SKM-1 (cell line): ENCODE measurements around the gene CTSD.
"Not testable (repeated sequence)": the region's sequence is repeated elsewhere in the genome, so short reads cannot be mapped to it uniquely, and the experiment has no call there.

Experiments
- DNase-seq: peaks from one replicate; lab custom pipeline; 2025; ENCODE audit not compliant: unreplicated experiment; lab: John Stamatoyannopoulos, UW

CTSD gene

DNA sequence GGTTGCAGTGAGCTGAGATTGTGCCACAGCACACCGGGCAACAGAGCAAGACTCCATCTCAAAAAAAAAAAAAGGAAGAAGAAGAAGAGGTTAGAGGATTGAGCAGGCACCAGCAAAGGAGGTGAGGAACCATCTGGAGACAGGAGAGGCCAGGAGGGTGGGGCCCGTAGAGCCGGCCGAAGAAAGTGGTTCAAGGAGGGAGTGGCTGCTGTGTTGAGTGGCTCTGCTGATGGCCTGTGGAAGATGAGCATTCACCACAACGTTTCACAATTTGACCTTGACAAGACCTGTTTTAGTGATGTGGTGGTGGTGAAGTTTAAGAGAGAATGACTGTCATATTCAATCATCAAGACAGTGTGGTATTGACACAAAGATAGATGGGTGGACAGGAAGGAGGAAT is 6.8 kb upstream of the CTSD start:
- DNase-seq: peak; percentile 89

DNA sequence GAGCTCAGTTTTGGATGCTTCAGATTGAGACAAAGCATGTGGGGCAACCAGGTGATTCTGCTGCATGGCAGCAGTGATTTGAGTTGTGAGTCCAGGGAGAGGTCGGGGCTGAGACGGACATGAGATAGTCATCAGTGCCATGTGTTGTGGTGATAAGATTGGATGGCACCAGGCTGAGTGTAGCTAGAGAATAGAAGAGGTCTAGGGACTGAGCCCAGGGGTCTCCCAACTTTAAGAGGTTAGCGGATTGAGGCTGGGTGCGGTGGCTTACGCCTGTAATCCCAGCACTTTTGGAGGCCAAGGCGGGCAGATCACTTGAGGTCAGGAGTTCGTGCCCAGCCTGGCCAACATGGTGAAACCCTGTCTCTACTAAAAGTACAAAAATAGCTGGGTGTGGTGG is 6.3 kb upstream of the CTSD start:
- DNase-seq: no peak

DNA sequence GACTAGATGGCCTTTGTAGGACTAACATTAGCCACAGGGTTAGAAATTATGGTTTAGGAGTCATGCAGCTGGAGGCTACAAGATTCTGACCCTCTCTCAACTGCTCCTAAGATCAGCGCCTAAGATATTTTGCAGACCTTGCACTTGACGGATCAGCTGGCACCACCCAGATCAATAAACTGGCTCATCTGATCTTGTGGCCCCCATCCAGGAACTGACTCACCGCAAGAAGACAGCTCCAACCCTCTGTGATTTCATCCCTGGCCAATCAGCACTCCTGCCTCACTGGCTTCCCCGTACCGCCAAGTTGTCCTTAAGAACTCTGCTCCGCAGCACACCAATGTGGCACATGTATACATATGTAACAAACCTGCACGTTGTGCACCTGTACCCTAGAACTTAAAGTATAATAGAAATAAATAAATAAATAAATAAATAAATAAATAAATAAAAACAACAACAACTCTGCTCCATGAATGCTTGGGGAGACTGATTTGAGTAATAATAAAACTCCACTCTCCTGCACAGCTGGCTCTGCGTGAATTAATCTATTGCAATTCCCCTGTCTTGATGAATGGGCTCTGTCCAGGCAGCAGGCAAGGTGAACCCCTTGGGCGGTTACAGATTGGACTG is 5.7 kb upstream of the CTSD start:
- DNase-seq: not testable (repeated sequence)

DNA sequence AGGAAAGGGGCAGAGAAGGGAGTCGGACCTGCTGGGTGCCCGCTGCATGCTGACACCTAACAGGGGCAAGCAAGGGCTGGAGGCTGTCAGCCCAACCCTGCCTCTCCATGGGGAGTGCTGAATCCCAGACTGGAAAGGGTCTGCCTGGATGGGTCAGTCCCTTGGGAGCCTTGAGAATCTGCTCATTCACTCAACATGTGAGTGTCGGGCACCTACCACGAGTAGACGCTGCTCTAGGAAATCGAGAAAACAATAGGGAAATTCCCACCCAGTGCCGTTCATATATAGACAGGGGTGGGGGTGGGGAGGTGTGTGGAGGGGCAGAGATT is 4.4 kb upstream of the CTSD start:
- no peak for DNase-seq

DNA sequence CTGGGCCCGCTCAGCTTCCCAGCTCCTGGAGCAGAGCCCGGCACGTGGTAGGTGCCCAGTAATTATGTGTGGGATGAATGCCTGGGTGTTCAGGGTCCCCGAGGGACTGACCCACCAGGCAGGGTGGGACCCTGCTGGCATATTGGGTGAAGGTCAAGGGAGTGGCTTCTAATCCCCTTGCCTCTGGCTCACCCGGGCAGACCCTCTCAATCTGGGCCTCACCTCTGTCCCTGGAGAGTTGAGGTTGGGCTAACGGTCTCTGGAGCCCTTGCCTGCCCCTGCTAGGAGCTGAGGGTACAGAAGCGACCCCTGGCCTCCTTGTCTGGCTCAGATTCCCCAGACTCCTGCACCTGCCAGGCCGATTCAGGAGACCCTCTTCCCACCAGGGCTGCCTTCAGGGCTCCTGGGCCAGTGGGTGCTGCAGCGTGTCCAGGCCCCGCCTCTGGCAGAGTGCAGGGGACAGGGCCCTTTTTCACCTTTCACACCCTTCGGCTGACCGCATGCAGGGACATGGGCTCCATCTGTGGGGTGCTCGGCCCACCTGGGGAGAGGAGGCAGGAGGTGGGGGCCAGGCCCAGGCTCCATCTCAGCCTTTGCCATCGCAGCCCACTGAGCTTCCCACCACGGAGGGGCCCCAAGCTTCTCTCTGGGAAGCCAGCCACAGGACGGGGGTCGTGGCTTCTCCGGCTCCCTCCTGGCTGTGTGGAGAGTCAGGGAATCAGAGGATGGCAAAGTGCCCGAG is 3.8 kb upstream of the CTSD start:
- DNase-seq: no peak

DNA sequence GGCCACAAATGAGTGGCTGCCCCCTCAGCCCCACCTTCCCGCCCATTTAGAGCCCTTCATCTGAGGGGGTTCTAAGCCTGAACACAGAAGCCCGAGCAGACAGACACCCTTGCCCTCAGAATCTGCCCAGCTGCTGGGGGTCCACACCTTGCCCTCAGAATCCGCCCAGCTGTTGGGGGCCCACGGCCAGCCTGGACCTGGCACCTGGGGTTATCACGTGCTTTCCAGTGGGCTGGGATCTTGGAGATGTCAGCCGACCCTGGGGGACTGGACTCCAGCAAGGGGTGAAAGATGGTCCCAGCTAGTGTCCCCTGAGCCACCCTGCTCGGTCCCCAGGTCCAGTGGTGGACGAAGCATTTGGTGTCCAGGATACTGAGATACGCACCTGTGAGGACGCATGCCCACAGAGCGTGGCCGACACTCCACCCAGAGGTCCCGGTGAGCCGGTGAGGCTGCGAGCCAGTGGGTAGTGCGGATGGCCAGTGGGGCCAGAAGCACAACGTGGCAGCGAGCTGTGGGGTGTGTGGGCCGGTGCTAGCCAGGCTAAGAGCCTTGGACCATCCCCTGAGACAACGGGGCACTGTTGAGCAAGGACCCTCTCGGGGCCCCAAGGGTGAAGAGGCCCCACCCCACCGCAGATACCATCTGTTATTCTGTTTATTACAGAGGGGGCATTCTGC is 3.1 kb upstream of the CTSD start:
- DNase-seq: no peak

DNA sequence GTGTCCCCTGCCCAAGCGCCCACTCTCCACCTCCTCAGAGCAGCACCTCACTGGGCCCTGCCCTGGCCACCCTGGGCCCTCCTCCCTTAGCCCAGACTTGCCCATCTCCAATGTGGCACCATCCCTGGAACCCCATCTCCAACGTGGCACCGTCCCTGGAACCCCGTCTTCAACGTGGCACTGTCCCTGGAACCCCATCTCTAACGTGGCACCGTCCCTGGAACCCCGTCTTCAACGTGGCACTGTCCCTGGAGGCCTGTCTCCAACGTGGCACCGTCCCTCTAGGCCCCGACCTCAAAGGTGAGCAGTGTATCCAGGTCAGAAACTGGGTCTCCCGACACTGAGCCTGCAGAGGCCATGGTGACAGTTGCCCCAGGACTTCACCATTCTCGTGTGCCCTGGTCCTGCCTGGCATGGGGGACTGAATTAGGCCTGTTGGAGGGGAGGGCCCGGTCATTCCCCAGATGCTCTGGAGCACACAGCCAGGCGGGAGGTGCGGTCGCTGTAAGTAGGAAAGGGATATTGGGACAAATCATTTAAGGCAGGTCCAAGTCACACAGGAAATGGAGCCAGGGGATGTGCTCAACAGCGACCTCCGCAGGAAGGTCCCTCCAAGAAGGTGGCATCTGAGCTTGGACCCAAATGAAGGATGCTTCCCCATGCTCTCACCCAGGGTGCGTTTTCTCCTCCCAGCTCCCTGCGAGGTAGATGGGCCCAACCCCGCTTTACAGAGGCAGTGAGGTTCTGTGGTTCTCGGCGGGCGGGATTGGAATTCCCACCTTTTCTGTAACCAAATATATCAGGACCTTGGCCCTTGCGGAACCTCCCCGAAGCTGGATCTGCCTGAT is 2.4 kb upstream of the CTSD start:
- DNase-seq: no peak

DNA sequence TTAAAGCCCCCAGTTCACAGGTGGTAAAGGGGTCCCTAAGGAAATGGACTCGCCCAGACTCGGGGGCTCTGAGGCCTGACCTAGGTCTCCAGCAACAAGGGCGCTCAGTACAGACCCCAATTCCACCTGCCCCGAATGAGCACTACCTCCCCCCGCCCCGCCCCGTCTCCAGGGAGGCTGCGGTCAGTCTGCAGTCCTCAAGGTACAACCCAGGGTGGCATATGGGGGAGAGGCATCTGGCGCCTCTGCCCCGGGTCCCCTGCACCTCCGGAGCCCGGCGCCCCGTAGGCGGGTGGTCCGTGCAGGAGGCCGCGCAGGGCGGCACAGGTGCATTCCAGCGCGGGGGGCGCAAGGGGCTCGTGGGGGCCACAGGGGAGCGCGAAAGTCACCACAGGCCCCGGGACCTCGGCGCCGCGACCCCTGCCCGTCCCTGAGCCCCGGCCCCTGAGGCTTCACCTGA is 361 bp downstream of the CTSD start:
- DNase-seq: no peak

DNA sequence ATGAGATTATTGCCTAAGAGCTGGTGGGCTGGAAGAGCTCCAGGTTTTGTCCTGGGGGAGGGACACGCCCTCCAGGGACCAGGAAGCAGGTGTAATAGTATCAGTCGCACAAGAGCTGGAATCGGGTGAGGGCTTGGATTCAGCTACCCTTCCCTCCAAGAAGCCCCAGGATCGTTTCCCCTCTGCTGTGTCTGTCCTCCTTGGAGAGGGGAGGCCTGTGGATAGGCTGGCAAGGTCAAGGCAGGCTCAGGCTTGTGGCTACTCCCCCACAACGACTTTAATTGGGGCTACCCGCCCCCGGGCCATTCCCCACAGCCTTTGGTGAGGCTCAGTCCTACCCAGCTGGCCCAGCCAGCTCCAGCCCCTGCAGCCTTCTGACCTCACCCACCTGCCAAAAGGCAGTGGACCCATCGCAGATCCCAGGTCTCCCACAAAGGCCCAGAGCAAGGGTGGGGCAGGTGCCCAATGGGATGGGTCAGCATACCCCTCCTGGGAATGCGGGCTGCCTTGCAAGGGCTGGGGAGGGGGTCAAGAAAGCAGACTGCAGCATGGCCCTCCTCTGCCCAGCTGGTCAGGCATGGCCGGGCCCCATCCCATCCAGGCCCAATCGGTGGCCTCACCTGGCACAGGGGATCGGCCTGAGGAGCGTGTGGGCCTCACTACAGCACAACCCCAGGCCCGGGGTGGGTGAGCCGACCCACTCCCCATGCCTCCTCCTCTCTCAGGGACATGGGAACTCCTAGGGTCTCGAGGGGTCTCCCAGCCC is 1.0 kb downstream of the CTSD start:
- no peak for DNase-seq

DNA sequence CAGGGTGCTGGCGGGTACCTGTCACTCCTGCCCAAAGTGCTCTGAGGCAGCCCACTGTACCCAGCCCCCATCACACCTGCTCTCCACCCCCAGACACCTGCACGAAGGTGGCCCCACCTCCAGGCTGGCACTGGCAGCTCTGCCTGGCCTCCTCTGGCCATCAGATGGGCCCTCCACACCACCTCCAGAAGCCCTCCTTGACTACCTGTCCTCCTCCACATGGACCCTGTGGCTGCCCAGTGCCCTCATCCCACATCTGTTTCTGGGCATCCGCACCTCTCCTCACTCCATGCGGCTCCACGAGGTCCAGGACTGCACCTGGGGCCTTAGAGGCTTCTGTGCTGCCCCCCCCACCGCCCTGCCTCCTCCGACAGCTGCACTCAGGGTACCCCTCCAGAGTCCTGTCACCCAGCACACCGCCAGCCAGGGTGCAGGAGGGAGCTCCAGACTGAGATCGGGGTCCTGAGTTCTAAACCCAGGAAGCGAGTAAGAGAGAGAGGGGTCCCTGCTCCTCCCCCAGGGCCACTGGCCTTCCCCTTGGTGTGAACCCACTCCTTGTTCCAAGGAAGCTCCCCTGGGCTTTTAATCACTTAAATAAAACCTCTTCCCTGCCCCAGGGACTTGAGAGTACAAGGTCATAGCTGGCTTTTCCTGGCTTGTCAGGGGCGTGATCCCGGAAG is 1.7 kb downstream of the CTSD start:
- no peak for DNase-seq

DNA sequence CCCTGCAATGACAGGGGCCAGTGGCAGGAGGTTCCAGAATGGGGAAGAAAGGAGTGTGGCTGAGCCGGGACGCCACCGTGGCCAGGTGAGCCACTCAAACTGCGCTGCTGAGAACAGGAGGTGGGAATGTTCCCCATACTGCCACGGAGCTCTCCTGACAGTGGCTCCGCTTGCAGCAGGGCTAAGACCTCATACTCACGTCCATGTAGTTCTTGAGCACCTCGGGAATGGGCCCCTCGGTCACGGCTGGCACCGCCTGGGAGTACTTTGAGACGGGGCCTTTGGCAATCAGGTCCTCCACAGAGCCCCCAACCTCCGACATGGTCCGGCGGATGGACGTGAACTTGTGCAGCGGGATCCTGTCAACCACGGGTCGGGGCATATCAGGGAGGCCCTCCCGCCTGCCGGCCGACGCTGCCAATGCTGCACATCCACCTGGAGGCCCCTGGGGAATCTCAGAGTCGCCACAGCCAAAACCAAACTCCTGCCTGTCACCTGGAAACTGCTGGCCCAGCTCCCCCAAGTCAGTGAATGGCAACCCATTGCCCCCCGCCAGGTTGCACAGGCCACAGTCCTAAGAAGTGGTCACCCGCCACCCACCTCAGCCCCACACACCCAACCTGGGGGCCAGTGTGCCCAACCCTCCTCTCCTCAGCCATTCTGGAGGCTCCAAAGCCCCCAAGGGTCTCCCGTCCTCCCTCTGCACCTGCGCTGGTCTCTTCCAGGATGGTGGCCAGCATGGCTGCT is 2.4 kb downstream of the CTSD start:
- no peak for DNase-seq

DNA sequence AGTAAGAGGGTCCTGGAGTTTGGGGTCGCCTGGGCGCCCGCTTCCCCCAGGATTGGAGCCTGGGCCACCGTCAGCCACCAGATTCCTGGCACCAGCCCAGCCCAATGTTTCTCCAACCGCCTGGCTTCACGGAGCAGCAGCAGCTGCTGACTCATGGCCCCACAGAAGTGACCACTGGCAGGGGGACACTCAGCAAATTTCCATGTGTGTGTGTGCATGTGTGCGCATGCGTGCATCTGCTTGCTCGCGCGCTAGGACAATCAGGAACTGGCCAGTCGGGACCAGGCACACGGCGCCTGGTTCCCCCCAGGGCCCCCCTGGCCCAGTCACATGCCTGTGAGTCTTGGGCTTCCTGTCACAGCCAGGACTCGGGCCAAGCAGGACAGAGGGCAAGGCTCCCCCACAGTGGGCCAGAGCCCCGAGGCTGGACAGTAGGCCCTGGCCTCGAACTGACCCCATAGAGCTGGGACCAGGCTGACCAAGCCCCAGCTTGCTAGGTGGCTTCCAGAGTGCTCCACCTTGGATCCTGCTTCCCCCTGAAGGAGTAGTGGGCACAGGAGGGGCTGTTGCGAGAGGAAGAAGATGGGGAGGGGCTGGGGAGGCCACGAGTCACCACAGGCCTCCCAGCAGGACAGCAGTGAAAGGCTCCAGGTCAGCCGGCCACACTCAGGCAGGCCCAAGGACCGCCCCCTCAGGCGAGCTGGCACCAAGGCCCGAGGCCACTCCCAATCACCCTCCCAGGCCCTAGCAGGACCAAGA is 3.2 kb downstream of the CTSD start:
- no peak for DNase-seq

DNA sequence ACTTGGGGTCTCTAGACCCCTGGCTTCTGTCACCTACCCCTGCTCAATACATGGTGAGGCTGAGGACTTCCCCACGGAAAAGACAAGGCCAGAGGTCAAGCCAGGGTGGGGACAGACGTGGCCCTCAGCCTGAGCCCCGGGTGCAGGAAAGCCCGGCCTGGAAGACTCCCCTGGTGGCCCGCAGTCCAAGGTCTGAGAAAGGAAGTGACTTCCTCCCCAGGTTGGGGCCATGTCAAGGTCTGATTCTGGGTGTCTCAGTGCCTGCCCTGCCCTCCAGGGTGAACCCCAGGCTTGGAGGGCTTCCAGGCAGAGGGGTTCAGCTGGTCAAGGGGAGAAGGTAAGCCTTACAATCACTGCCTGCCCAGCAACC is 3.9 kb downstream of the CTSD start:
- DNase-seq: no peak

DNA sequence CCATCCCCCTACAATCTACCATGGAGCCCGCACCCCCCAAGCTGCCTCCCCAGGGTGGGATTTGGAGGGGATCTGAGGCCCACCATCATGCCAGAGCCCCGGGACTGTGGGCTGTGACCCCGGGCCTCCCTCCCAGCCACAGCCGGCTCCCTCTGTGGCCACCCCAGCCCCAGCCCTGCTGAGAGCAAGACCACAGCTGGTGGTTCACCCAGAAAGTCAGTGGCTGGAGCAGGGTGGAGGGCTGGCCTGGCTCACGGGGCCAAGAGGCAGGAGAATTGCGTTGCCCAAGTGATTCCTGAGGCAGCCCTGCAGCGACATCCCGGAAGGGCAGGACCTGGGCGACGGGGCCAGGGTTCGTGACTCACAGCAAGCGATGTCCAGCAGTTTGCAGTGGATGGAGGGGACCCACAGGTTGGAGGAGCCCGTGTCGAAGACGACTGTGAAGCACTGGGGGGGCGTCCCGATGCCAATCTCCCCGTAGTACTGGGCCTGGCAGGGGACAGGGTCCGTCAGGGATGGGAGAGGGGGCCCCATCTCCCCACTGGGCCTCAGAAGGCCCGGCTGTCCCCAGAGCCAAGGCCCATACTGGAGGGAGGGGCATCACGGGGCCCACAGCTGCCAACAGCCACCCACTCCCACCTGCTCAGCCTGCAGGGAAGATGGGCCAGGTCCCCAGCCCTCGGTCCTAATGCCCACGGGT is 4.4 kb downstream of the CTSD start:
- no peak for DNase-seq

DNA sequence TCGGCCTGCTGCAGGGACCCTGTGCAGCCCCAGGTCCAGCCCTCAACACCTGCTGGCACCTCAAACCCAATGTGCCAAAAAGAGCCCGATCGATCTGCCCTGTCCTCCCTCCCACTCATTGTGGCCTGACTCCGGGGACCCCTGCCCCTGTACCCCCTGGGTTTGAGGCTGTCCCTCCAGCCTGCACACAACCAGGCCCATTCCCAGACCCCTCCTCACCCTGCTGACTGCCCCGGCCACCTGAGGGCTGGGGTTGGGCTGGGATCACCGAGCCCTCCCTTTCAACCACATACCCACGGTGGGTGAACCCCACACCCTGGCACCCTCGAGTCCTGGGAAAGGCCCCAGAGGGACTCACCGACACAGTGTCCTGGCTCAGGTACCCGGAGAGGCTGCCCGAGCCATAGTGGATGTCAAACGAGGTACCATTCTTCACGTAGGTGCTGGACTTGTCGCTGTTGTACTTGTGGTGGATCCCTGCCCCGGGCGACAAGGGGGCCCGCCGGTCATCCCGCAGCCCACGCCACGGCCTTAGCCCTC is 5.0 kb downstream of the CTSD start:
- DNase-seq: no peak

DNA sequence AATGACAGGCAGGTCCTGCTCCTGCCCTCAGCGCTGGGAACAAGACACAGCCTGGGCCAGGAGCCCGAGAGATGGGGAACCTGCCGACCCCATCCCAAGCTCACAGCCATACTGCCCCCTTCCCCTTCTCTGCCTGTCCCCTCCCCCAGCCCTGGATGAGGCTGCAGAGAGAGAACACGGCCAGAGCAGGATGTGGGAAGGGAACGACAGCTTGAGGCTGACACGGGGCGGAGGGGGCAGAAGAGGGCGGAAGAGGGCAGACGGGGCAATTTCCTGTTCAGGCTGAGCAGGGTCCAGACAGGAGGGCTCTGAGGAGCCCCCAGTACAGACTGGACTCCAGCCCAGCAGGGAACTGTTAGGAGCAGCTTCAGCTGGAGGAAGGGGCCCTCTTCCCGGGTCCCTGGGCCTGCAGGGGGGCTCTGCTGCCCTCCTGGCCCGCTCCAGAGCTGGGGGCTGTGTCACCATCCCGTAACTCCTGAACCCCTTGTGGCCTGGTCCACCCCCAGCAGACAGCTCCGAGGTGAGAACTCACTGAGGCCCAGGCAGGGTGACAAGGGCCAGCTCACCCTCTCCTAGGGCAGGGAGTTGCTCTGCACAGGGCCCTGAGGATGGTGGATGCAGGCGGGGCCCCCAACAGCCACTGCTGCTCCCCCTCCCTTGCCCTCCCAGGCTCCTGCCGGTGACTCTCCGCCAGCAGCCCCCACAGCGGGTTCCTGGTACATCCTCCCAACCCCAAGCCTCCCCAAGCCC is 5.7 kb downstream of the CTSD start:
- peak; percentile 57 for DNase-seq
